Measurements from ENCODE around the gene SAFB.

The SAFB gene

GRCh38 chr19:5622465-5623396, at the start of gene SAFB, which contains the start of gene SAFB2:
Gene SAFB (plus strand): TSS chr19:5623083. CDS start chr19:5623206, 123 bp downstream.
Gene SAFB2 (minus strand): TSS chr19:5622776. CDS start chr19:5622715, 61 bp downstream.
- in situ Hi-C loops (cut with HindIII; ENCODE audit: low sequenced_read_pairs): no loop called here

GRCh38 chr19:5575590-5575989, 47.3 kb upstream of the SAFB start:
- in situ Hi-C loops (cut with HindIII; ENCODE audit: low sequenced_read_pairs): no loop called here

- in situ Hi-C loops (cut with HindIII; ENCODE audit: low sequenced_read_pairs): no loop called here
Observed at GRCh38 chr19:5578097-5578846, 44.6 kb upstream of the SAFB start.

- in situ Hi-C loops (cut with HindIII; ENCODE audit: low sequenced_read_pairs): no loop called here
Observed at GRCh38 chr19:5579286-5579685, 43.6 kb upstream of the SAFB start.

- in situ Hi-C loops (cut with HindIII; ENCODE audit: low sequenced_read_pairs): no loop called here
Observed at GRCh38 chr19:5579697-5580096, 43.2 kb upstream of the SAFB start.

- in situ Hi-C loops (cut with HindIII; ENCODE audit: low sequenced_read_pairs): no loop called here
Observed at GRCh38 chr19:5580161-5580571, 42.7 kb upstream of the SAFB start.

GRCh38 chr19:5585461-5586299, 37.2 kb upstream of the SAFB start:
- in situ Hi-C loops (cut with HindIII; ENCODE audit: low sequenced_read_pairs): no loop called here

GRCh38 chr19:5586300-5587070, 36.4 kb upstream of the SAFB start:
- in situ Hi-C loops (cut with HindIII; ENCODE audit: low sequenced_read_pairs): no loop called here

GRCh38 chr19:5587071-5587455, 35.8 kb upstream of the SAFB start:
- in situ Hi-C loops (cut with HindIII; ENCODE audit: low sequenced_read_pairs): no loop called here

GRCh38 chr19:5587661-5588060, 35.2 kb upstream of the SAFB start:
- in situ Hi-C loops (cut with HindIII; ENCODE audit: low sequenced_read_pairs): no loop called here

GRCh38 chr19:5588441-5588840, 34.4 kb upstream of the SAFB start:
- in situ Hi-C loops (cut with HindIII; ENCODE audit: low sequenced_read_pairs): no loop called here

- in situ Hi-C loops (cut with HindIII; ENCODE audit: low sequenced_read_pairs): no loop called here
Observed at GRCh38 chr19:5588906-5589676, 33.8 kb upstream of the SAFB start.

GRCh38 chr19:5590151-5590864, 32.6 kb upstream of the SAFB start:
- in situ Hi-C loops (cut with HindIII; ENCODE audit: low sequenced_read_pairs): no loop called here

- in situ Hi-C loops (cut with HindIII; ENCODE audit: low sequenced_read_pairs): no loop called here
Observed at GRCh38 chr19:5590865-5591154, 32.1 kb upstream of the SAFB start.

- in situ Hi-C loops (cut with HindIII; ENCODE audit: low sequenced_read_pairs): no loop called here
Observed at GRCh38 chr19:5591476-5591875, 31.4 kb upstream of the SAFB start.

GRCh38 chr19:5592531-5593342, 30.1 kb upstream of the SAFB start:
- in situ Hi-C loops (cut with HindIII; ENCODE audit: low sequenced_read_pairs): no loop called here

- in situ Hi-C loops (cut with HindIII; ENCODE audit: low sequenced_read_pairs): no loop called here
Observed at GRCh38 chr19:5593343-5594255, 29.3 kb upstream of the SAFB start.

Measured in DLD1 (cell line).